Osteoblast (primary cell): ENCODE data around the gene GLCCI1. TPM values are rescaled to one million over a fixed set of nuclear protein-coding genes. Genes with fewer than 3 reads are reported as not detected.

Experiments
- DNase-seq: peaks from one replicate; pipeline ENCODE4 v3.0.0; 2011; ENCODE audit warnings: low spot score, mixed read lengths; ENCODE audit not compliant: insufficient read length; ENCODE audit errors: missing footprints
- H2AFZ ChIP-seq: 2 replicates; pipeline ENCODE4 v1.6.0; 2011; ENCODE audit warnings: mild to moderate bottlenecking, low read length
- H3K27ac ChIP-seq: 2 replicates; pipeline ENCODE4 v1.5.1; 2011; ENCODE audit warnings: mild to moderate bottlenecking, low read depth, low read length, moderate library complexity
- H3K27me3 ChIP-seq: 2 replicates; pipeline ENCODE4 v1.6.0; 2012; ENCODE audit warnings: mild to moderate bottlenecking, control low read depth, inconsistent platforms, low read length, moderate library complexity; ENCODE audit not compliant: insufficient read depth
- H3K36me3 ChIP-seq: 2 replicates; pipeline ENCODE4 v1.5.1; 2011; ENCODE audit warnings: mild to moderate bottlenecking, low read length, control low read depth, moderate library complexity; ENCODE audit not compliant: insufficient read depth
- H3K4me1 ChIP-seq: 2 replicates; pipeline ENCODE4 v1.5.1; 2011; ENCODE audit warnings: mild to moderate bottlenecking, low read length, control low read depth, moderate library complexity; ENCODE audit not compliant: insufficient read depth
- H3K4me2 ChIP-seq: 2 replicates; pipeline ENCODE4 v1.6.0; 2011; ENCODE audit warnings: mild to moderate bottlenecking, low read length; ENCODE audit not compliant: insufficient read depth
- H3K4me3 ChIP-seq: fragments of 200-600 bp; sonication (generic); 3 replicates; pipeline ENCODE4 v1.5.1; 2012; ENCODE audit warnings: mild to moderate bottlenecking, low read length, inconsistent platforms; ENCODE audit not compliant: insufficient read depth
- H3K79me2 ChIP-seq: 2 replicates; pipeline ENCODE4 v1.6.0; 2012; ENCODE audit warnings: mild to moderate bottlenecking, low read length, control low read depth, inconsistent platforms; ENCODE audit not compliant: insufficient read depth
- H3K9me3 ChIP-seq: 2 replicates; pipeline ENCODE4 v1.5.1; 2011; ENCODE audit warnings: low read depth, low read length, control low read depth
- H4K20me1 ChIP-seq: 2 replicates; pipeline ENCODE4 v1.6.0; 2012; ENCODE audit warnings: mild to moderate bottlenecking, low read length, control low read depth; ENCODE audit not compliant: insufficient read depth
- total RNA-seq: library from RNA; depleted of rRNA; stranded (reverse); fragments of >200 nt; gene quantifications from 2 replicates; pipeline ENCODE4 v1.2.3, GENCODE V29; 2012
- TF ChIP-seq, protein P1 (sequence below): IDR thresholded peaks from 2 replicates; pipeline ENCODE4 v1.5.1; 2011; ENCODE audit warnings: mild to moderate bottlenecking, low read depth, low read length, moderate library complexity; ENCODE audit errors: extremely low read depth

Gene GLCCI1
- total RNA-seq, 1 donor: 10.1 TPM

DNA sequence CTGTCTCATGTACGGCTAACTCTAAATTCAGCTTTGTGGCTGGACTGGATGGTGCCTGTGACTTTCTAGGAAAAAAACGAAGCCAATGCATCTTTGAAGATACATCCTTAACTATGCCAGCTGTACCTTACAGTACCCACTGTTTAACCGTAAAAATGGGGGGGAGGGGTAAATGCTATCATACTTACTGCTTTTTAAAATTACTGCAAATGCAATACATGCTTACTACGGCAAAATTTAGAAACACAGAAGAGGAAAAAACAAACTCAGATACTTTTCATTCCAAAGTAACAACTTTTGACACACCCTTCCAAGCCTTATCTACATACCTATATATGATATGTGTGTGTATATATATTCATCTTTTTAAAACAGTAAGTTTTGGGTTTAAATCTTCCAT, 20.4 kb upstream of the GLCCI1 start:
- no peak overlapping the region for H2AFZ ChIP-seq
- TF ChIP-seq, protein P1, sequence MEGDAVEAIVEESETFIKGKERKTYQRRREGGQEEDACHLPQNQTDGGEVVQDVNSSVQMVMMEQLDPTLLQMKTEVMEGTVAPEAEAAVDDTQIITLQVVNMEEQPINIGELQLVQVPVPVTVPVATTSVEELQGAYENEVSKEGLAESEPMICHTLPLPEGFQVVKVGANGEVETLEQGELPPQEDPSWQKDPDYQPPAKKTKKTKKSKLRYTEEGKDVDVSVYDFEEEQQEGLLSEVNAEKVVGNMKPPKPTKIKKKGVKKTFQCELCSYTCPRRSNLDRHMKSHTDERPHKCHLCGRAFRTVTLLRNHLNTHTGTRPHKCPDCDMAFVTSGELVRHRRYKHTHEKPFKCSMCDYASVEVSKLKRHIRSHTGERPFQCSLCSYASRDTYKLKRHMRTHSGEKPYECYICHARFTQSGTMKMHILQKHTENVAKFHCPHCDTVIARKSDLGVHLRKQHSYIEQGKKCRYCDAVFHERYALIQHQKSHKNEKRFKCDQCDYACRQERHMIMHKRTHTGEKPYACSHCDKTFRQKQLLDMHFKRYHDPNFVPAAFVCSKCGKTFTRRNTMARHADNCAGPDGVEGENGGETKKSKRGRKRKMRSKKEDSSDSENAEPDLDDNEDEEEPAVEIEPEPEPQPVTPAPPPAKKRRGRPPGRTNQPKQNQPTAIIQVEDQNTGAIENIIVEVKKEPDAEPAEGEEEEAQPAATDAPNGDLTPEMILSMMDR: no peak
- no peaks in the 10 kb centered on the region for H3K4me1 ChIP-seq
- no peak overlapping the region for H3K27ac ChIP-seq
- no peaks in the 10 kb centered on the region for H3K27me3 ChIP-seq
- H3K9me3 ChIP-seq: no peaks in the 10 kb centered on the region
- no peaks in the 10 kb centered on the region for H3K79me2 ChIP-seq
- no peak for DNase-seq
- H3K36me3 ChIP-seq: no peaks in the 10 kb centered on the region
- H3K4me3 ChIP-seq: no peak overlapping the region
- no peak overlapping the region for H3K4me2 ChIP-seq
- H4K20me1 ChIP-seq: no peaks in the 10 kb centered on the region

DNA sequence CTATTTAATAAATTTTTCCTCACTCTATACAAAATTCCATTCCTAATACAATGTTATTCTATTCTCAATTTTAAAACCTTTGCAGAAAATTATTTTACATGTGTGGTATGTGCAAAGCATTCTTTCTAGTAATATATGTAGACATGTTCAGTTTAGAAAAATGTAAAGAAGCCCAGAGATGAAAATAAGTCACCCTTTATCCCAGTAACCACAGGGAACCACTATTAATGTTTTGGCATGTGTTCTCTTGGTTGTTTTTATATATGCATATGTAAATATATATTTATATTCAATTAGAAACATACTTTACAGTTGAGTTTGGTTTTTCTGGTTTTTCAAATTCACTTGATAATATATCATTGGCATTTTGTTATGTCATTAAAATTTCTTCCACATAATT, 14.8 kb upstream of the GLCCI1 start:
- Histone ChIP-seq H3K27ac (no peak overlapping the region), H3K4me3 (no peak overlapping the region)

DNA sequence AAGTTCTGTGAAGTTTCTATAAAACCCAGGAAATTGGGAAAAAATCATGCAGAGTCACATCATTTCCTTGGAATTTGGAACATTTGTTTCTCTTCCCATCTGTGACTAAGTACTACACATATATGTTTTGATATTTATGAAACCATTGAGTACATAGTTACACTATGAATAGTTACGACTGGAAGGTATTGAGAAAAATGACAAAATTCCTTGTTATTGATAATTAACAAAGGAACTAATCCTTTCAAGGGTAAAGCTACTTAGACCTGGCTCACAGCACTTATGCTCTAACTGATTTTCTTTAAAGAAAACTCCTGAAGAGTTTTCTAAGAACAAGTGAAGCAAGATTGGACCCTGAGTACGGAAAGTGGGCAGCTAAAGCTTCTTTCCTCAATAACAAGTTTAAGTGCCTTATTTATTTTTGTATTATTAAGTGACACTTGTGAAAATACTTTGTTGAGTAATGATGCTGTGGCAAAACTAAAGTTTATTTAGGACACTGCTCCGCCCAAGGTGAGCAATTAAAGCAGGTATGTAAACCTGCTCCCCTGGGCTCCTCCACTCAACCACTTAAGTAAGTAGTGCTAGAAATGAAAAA, 12.0 kb upstream of the GLCCI1 start:
- H3K4me3 ChIP-seq: no peak overlapping the region
- H3K4me1 ChIP-seq: peaks cover 12% of the 10 kb centered on the region
- no peaks in the 10 kb centered on the region for H4K20me1 ChIP-seq
- DNase-seq: no peak
- no peaks in the 10 kb centered on the region for H3K27me3 ChIP-seq
- H3K9me3 ChIP-seq: no peaks in the 10 kb centered on the region
- peak overlapping the region; percentile 66 for H2AFZ ChIP-seq
- no peaks in the 10 kb centered on the region for H3K79me2 ChIP-seq
- TF ChIP-seq, protein P1: no peak
- H3K36me3 ChIP-seq: no peaks in the 10 kb centered on the region
- peak overlapping the region; percentile 64 for H3K27ac ChIP-seq
- H3K4me2 ChIP-seq: peak overlapping the region; percentile 15

More for the DNA sequence above, 14.8 kb upstream of the GLCCI1 start:
- DNase-seq: no peak
- H3K4me2 ChIP-seq: no peak overlapping the region
- H3K9me3 ChIP-seq: no peaks in the 10 kb centered on the region
- no peak overlapping the region for H2AFZ ChIP-seq
- H3K27me3 ChIP-seq: no peaks in the 10 kb centered on the region
- TF ChIP-seq, protein P1: no peak
- H4K20me1 ChIP-seq: no peaks in the 10 kb centered on the region
- H3K4me1 ChIP-seq: peaks cover 12% of the 10 kb centered on the region
- no peaks in the 10 kb centered on the region for H3K79me2 ChIP-seq
- no peaks in the 10 kb centered on the region for H3K36me3 ChIP-seq

DNA sequence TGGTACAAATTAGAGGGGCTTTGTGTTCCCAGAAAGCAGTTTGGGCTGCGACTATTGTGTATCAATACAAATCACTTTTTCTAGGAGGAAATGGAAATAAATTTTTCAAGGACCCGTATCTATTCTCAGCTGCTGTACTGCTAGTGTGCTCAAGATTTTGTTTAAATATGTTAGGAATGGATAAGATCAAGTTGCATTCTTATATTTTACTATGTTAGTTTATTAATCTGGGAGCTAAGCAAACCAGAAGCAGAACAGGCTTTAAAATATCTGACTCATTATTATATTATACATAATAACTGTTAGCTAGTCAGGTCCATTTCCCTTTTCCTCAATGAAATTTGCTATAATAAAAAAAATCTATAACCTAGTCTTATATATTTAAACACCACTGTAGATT, 11.1 kb upstream of the GLCCI1 start:
- no peaks in the 10 kb centered on the region for H3K27me3 ChIP-seq
- H3K9me3 ChIP-seq: no peaks in the 10 kb centered on the region
- no peaks in the 10 kb centered on the region for H3K36me3 ChIP-seq
- no peak for DNase-seq
- H3K79me2 ChIP-seq: no peaks in the 10 kb centered on the region
- TF ChIP-seq, protein P1: no peak
- H2AFZ ChIP-seq: no peak overlapping the region
- H4K20me1 ChIP-seq: no peaks in the 10 kb centered on the region
- no peak overlapping the region for H3K4me2 ChIP-seq
- H3K27ac ChIP-seq: no peak overlapping the region
- H3K4me1 ChIP-seq: peaks cover 14% of the 10 kb centered on the region
- no peak overlapping the region for H3K4me3 ChIP-seq
